Stomach (tissue), 4 donors: ENCODE data around the gene CACNA1E.

ENCODE experiments used
- CTCF ChIP-seq, 7 experiments: fragments of 450-650 bp in 4 of 7; fragments of 200-600 bp in 3 of 7; sonication (generic) in 3 of 7; IDR thresholded peaks; one replicate each; pipeline ENCODE4 v1.5.1; 2016 to 2019; ENCODE audit warnings: antibody characterized with exemption in 7 of 7, control low read depth in 2 of 7, mild to moderate bottlenecking in 1 of 7
- EP300 ChIP-seq: sonication (generic); formaldehyde crosslinking; IDR thresholded peaks from one replicate; pipeline ENCODE4 v1.6.1; 2017; ENCODE audit warnings: antibody characterized with exemption
- POLR2A ChIP-seq, 4 donors: fragments of 450-650 bp; IDR thresholded peaks; one replicate each; pipeline ENCODE4 v1.6.1; 2016; ENCODE audit warnings: antibody characterized with exemption in 4 of 4, control low read depth in 2 of 4, mild to moderate bottlenecking in 1 of 4, moderate library complexity in 1 of 4
- POLR2AphosphoS5 ChIP-seq, 3 donors: sonication (generic); formaldehyde crosslinking; IDR thresholded peaks; one replicate each; pipeline ENCODE4 v1.6.1; 2016; ENCODE audit warnings: antibody characterized with exemption in 3 of 3

GRCh38 chr1:181701891-181702290, 218.6 kb downstream of the CACNA1E start:
- TF ChIP-seq CTCF (IDR thresholded peaks at IDR 0.05) = no peak
- no peak for TF ChIP-seq POLR2A (IDR thresholded peaks at IDR 0.05)
- TF ChIP-seq POLR2AphosphoS5 (IDR thresholded peaks at IDR 0.05) = no peak
- no peak for TF ChIP-seq EP300
